GM18507 (cell line): ENCODE measurements around the gene KIRREL3.

ENCODE experiments used
- DNase-seq: peaks from one replicate; pipeline ENCODE4 v3.0.0; 2011; ENCODE audit warnings: low read depth; ENCODE audit not compliant: insufficient read length; ENCODE audit errors: extremely low spot score
- FAIRE-seq: peaks from 2 replicates; lab custom pipeline; 2011; peaks lifted over from hg19 to GRCh38; lab: Jason Lieb, UNC

Gene KIRREL3

DNA sequence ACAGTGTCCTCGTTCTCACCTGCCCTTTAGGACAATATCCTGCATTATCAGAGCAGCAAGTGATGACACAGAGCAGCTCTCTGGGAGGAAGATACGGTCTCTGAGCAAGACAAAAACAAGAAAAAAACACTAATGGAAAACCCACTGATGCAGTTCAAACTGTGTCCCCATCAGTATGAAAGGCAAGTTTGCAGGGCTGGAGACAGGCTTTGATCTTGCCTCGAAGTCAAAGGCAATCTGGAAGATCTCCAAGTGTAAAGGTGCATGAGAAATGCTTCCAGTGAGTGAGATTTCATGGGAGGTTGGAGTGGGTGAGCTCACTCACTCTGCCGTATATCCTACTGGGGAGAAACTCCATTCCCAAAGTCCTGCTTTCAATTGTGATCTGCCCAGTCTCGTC, 157.5 kb downstream of the KIRREL3 start:
- no peak for FAIRE-seq

DNA sequence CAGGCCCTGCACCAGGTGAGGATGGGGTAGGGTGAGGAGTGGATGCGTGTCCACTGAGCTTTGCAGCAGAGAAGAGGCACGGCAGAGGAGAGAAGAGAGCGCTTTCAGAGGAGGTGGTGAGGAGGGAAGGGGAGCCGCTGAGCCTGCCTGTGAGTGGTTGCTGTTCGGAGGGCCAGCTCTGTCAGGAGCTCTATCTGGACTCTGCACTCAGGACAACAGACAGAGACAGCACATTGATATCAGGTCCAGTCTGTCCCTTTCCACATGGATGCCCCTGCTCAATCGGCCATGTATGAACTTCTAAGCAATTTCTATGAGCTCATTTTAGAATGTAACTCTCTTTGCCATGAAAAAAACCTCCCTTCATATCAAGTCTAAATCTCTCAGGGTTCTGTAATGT, 158.6 kb downstream of the KIRREL3 start:
- no peak for DNase-seq
- no peak for FAIRE-seq

More for the DNA sequence above, 157.5 kb downstream of the KIRREL3 start:
- DNase-seq: no peak

- FAIRE-seq (no peak), DNase-seq (no peak)
Measured at GRCh38 chr11:126840975-126841374, 159.6 kb downstream of the KIRREL3 start.

GRCh38 chr11:126840201-126840886, 160.2 kb downstream of the KIRREL3 start:
- no peak for DNase-seq
- no peak for FAIRE-seq

- FAIRE-seq: no peak
- DNase-seq: no peak
Measured at GRCh38 chr11:126839496-126839895, 161.1 kb downstream of the KIRREL3 start.

DNA sequence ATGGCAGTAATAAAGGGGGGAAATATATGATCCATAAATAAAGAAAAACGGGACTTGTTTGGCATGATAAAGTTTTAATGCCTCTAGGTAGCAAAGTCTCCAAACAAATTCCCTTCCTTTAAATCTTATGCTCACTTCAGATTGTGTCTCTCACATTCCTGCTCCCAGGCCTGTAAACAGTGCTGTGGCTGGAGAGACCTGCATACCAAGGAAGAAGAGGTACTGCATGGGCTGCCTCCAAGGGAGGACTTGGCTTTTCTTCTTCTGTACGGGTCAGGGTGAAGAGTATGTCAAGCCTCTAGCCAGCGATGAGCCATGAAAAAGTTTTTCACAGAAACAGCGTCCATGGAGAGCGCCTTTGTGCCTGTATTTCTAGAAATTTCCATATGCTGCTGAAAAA, 161.8 kb downstream of the KIRREL3 start:
- FAIRE-seq (no peak), DNase-seq (no peak)

- DNase-seq (no peak), FAIRE-seq (no peak)
Measured at GRCh38 chr11:126837581-126837980, 163.0 kb downstream of the KIRREL3 start.

GRCh38 chr11:126834573-126834972, 166.0 kb downstream of the KIRREL3 start:
- DNase-seq (no peak), FAIRE-seq (no peak)

DNA sequence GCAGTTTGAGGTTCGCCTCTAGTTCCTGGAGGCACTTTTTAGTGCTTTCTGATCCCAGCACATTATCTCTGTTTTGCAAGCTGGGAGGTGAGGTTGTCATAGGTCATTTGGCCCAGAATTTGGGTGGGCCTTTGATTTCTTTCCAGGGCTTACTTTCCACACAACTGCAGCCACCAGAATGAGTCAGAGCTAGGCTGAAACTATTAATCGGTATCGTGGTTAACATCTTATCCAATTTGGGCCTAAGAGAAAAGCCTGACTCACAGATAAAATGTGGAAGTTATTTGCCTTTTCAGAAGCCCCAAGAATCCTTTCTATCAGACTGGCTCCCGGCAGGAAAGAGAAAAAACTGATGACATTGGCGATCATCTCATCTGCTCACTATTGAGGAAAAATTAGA, 166.4 kb downstream of the KIRREL3 start:
- DNase-seq: no peak
- no peak for FAIRE-seq

DNA sequence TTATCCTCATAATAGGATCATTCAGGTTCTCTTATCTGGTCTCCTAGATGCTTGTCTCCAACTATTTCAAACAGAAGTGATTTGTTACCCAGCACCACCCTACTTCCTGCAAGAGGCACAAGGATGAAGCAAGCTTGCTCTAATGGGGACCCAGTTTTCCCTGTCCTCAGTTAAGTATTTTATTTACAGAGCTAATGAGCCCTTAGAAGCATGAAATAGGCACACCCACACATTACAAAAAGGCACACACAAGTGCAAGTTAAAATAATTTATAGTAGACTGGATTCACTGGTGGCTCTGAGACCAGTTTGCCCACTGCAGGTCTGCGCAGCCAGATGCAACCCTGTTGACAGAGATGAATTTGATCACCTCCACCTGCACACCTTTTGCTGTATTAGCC, 167.5 kb downstream of the KIRREL3 start:
- no peak for DNase-seq
- FAIRE-seq: no peak

DNA sequence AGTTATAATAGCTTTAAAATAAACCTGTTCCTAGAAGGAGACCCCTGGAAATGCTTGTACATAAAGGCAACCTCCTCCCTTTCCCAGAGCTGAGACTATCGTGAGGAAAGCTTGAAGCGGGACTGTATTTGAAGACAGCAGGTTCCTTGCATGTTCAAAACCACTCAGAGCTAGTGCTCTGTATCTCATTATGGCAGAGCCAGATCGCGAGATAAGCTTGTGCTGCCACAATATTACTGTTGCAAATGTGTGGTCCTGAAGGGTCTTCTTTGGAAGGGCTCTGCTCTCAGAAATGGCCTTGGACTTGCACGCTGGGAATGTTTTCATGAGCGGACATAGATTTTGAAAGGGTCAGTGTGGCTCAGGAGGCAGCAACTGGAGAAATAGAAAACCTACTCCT, 168.2 kb downstream of the KIRREL3 start:
- FAIRE-seq: no peak

GRCh38 chr11:126830216-126830806, 170.3 kb downstream of the KIRREL3 start:
- DNase-seq: no peak
- no peak for FAIRE-seq

More for the DNA sequence above, 168.2 kb downstream of the KIRREL3 start:
- DNase-seq: no peak

DNA sequence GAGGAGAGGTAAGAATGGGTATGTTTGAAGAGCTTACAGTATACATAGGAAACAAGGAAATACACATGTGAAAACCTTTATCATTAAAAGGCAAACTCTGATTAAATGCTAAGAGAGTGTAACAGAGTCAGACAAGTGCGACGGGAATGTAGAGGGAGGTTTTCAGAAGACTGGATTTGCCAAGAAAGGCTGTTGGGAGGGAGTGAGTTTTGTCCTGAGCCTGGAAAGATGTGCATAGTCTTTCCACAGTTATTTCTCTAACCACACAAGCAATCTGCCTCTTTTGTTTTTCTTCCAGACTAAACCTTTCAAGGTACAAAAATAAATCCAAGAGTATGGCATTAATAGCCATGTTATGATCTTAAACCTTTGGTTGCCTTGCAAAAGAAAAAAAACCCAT, 170.9 kb downstream of the KIRREL3 start:
- no peak for FAIRE-seq
- DNase-seq: no peak

DNA sequence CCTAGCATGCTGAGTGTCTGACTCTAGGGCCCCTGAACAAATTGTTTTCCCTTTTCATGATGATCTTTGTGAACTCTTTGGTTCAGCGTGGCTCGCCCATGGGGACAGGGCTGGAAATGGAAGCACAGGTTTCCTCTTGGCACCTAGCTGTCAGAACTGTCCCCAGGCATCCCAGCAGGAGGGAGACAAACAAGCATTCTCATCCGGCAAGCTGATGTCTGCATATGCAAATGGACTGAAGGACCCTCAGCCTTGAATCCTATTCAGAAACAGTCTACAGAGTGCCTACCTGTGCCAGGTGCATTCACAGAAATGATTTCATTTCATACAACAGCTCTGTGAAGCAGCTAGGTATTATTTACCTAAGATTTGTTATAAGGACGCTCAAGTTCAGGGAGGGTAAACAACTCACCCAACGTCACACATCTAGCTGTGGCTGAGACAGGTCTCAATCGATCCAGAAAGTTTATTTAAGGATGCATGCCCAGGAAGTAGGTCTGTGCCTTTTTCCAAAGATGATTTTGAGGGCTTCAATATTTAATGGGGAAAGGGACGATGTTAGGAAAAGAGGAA, 176.4 kb downstream of the KIRREL3 start:
- DNase-seq (no peak), FAIRE-seq (no peak)

DNA sequence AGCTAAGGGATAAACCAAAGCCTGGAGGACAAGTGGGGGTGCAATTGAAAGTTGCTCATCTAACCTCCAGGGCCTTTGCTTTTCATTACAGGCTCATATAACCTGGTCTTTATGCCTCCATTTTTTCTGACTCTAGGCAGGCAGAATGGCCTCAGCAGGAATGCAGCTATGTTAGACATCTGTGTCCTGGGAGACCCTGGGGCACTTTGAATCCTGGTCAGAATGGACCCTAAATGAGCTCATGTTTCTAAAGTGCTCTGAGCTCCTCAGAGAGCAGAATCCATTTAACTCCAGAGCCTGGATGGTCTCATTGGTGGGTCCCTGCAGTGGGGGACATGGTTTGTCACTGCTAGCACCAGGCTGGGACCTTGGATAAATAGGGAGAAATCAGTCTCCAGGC, 177.3 kb downstream of the KIRREL3 start:
- DNase-seq (no peak), FAIRE-seq (no peak)

DNA sequence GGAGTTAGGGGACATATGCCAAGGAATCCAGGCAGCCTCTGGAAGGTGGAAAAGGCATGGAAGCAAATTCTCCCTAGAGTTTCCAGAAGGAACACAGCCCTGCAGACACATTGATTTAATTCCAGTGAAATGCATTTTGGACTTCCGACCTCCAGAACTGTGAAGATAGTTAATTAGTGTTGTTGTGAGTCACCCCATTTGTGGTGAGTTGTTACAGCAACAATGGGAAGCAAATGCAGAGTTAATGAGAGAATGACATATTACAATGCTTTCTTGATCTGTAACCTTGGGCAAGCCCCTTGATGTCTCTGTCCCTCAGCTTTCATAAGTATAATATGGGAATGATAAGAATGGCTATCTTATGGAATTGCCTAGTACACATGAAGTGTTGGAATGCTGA, 178.7 kb downstream of the KIRREL3 start:
- FAIRE-seq (no peak), DNase-seq (no peak)

GRCh38 chr11:126819194-126819593, 181.4 kb downstream of the KIRREL3 start:
- DNase-seq: no peak

DNA sequence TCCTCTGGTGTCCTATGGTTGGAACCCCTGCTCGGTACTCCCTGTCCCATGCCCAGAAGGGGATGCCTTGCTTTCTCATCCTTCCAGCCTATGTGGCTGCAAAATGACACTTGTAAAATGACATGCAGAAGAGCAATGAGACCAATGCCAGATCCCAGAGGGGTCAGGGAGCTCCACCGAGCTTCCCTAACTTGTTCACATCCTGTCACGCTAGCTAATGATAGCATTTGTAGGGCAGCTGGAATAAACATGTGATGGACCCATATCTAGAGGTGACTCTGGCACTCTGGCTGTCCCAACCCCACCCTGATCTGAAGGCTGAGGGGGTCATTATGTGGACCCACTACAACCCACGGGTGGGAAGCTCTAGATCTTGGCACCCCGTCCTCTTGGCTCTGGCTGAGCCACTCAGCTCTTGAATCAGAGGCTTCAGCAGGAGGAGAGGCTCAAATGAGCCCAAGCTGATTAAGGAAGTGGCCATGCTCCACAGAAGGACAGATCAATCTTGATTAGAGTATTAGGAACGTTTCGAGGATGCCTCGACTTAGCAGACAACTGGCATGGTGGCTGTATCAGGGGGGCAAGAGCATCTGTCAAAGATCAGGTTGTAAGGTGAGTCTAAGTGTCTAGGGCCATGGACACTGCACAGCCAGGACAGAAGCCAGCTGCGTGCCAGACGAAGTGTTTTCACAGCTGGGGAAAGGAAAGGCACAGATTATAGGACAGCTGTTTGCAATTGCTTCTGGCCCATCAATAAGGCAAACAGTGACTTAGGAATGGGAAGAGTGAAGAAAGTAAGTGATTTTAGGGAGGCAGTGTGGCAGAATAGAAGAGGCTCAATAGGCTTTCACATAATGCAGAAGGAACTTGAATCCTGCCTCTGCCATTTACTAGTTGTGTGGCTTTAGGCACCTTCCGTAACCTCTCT, 182.8 kb downstream of the KIRREL3 start:
- DNase-seq (no peak), FAIRE-seq (no peak)

More at GRCh38 chr11:126819194-126819593, 181.4 kb downstream of the KIRREL3 start:
- FAIRE-seq: no peak

DNA sequence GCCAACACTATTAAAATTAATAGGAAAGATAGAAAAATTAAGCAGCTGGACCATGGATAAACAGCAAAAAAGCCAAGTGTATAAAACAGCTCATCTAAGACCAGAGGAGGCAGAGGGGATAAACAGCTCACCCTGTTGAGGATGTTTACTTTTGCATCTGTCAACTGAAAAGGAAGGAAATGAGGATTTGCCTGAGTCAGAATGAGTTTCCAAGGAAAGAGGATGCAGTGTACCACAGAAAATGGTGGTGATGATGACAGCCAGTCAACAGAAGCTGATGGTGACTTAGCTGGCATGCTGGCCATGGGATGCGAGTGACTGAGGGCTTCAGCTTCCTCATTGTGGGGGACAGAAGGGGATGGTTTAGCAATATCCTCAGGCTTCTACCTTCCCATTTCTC, 183.5 kb downstream of the KIRREL3 start:
- DNase-seq (no peak), FAIRE-seq (no peak)

DNA sequence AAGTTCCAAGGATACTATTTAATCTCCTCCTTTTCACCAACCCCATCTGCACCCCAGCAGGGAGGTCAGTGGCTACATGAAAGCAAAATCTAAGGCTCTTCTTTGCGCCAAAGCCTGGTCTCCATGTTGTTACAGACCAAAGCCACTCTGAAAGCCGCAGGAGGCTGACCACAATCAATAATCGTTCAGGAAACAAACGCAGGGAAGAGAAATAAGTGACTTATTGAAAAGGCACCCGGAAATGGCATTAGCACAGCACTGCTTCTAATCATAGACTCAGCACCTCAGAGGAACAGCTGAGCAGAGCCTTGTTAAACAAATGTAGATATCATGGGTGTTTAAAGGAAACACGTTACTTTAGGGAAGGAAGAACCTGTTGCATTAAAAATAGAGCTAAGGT, 183.9 kb downstream of the KIRREL3 start:
- FAIRE-seq: no peak
- no peak for DNase-seq
